AG09319 (cell line): Measurements from ENCODE around the gene GPR89B.

Source experiments
- DNase-seq: peaks from one replicate; pipeline ENCODE4 v3.0.0-alpha.2; 2010; ENCODE audit warnings: low read depth; ENCODE audit errors: extremely low read depth
- TF ChIP-seq, protein P1 (sequence below): IDR thresholded peaks from 2 replicates; pipeline ENCODE4 v1.5.1; 2011; ENCODE audit warnings: low read depth, mild to moderate bottlenecking, inconsistent platforms, low read length, moderate library complexity

The GPR89B gene

DNA sequence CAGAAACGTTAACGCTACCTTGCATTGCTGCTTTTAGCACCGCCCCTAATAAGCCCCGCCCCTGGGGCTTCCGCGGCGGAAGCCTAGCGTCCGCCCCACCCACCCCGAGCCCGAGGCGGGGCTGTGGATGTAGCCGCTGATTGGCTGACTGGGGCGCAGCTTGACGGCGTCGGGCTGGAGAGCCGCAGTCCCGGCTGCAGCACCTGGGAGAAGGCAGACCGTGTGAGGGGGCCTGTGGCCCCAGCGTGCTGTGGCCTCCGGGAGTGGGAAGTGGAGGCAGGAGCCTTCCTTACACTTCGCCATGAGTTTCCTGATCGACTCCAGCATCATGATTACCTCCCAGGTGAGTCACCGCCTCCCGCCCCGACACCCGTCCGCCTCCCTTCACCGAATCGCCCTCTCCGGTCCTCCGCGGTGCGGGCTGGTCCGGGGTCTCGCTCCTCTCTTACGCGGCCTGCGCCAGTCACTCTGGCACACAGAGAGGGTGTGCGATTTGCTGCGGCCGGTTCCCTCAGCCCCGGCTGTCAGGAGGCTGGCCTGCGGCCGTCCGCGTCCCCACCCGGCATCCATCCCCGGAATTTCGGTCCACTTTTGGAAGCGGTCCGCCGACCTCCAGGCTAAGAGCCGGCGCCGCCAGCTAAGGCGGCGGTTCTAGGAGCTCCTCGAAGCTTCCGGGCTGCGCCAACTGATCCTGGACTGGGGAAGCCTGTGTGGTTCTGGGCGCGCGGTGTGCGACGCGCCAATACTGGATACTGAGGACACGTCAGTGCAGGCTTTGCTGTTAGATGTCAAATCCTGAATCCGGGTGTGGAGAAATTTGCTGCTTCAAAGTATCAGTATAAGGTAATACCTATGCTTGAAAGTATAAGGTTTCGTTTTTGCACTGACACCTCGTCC is at the start of gene GPR89B:
Gene GPR89B (plus strand): TSS at position 185 of the 897 bp plus-strand sequence. CDS start 117 bp downstream, at position 302.
- DNase-seq = peak; percentile 52

DNA sequence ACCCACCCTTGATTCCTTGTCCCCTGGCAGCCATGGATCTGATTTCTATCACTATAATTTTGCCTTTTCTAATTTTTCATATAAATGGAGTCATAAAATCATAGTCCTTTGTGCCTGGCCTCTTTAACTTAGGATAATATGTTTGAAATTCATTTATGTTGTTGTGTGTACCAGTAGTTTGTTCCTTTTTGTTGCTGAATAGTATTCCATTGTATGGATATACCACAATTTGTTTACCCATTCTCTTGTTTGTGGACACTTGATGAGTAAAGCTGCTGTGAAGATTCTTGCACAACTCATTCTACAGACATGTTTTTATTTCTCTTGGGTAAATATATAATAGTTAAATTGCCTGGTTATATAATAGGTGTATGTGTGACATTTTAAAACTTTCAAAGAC is 48.3 kb upstream of the GPR89B start:
- no peak for DNase-seq
- TF ChIP-seq, protein P1, sequence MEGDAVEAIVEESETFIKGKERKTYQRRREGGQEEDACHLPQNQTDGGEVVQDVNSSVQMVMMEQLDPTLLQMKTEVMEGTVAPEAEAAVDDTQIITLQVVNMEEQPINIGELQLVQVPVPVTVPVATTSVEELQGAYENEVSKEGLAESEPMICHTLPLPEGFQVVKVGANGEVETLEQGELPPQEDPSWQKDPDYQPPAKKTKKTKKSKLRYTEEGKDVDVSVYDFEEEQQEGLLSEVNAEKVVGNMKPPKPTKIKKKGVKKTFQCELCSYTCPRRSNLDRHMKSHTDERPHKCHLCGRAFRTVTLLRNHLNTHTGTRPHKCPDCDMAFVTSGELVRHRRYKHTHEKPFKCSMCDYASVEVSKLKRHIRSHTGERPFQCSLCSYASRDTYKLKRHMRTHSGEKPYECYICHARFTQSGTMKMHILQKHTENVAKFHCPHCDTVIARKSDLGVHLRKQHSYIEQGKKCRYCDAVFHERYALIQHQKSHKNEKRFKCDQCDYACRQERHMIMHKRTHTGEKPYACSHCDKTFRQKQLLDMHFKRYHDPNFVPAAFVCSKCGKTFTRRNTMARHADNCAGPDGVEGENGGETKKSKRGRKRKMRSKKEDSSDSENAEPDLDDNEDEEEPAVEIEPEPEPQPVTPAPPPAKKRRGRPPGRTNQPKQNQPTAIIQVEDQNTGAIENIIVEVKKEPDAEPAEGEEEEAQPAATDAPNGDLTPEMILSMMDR = no peak

DNA sequence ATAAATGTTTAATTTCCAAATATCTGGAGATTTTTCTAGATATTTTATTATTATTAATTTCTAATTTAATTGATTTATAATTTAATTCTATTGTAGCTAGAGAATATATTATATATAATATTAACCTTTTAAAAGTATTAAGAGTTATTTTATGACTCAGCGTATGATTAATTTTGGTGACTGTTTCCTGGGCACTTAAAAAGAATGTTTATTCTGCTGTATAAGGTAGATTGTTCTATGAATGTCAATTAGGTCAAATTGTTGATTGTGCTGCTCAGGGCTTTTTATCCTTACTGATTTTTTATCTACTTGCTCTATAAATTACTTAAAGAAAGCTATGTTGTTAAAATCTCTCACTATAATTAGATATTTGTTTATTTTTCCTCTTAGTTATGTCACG is 45.7 kb upstream of the GPR89B start:
- DNase-seq = no peak
- TF ChIP-seq, protein P1 = no peak

DNA sequence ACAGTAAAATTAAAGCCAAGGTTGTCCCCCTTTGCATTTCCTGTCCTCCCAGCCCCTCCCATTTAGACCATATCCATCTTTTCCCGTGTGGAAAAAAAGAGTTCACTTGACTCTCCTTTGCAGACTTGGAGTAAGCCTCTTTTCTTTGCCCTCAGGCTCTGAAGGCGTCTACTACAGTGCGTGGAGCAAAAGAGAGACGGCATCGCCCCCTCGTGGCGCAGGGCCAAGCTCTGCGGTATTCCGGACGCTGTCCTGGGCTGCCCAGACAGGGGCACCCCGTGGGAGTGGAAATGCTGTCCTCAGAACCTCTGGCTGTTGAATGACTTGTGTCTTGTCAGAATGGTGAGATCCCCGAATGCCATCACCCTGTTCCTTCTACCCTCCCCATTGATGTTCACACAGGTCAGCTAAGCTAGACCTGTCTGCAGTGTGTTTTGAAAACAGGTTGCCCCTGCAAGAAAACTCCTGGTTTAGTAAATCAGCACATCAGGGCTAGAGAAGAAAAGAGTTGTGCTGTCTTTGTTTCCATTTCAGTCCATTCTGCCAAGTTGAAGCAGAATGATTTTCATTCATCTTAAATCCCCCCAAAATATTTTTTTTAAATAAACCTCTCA is 37.9 kb upstream of the GPR89B start:
- TF ChIP-seq, protein P1 = peak; percentile 17
- DNase-seq = no peak

DNA sequence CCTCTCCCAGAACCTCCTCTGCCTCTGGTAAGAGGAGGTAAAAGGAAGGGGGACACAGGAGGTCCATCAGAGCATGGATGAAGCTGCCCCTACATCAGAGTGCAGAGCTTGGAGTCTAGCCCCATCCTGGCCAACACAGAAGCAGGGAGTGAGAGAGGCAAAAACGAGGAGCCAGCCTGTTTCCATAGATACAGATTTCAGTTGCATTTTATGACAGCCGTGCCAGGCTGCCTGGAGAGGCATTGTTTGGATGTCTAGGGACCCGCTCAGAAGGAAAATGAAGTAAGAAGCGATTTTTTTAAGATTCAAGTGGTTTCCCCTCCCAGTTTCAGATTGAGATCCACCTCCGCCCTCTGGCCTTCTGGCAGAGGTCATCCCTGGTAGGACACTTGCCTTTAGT is 37.1 kb upstream of the GPR89B start:
- TF ChIP-seq, protein P1 = no peak
- no peak for DNase-seq

DNA sequence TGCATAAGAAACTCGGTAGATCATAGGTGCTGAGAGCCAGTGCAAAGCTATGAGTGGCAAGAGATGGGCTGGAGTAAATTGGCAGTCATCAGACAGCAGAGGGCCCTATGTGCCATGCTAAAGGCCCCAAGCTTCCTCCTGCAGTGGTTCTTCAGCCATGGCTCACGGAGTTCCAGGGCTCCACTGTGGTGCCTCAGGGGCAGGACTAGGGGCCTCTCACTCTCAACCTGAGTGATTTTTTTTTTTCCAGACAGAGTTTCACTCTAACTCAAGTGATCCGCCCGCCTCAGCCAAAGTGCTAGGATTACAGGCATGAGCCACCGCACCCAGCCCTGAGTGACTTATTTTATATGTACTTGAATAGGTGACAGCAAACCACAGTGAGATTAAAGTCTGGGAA is 36.0 kb upstream of the GPR89B start:
- TF ChIP-seq, protein P1 = no peak; the same call in 1 of the 2 replicates
- no peak for DNase-seq

DNA sequence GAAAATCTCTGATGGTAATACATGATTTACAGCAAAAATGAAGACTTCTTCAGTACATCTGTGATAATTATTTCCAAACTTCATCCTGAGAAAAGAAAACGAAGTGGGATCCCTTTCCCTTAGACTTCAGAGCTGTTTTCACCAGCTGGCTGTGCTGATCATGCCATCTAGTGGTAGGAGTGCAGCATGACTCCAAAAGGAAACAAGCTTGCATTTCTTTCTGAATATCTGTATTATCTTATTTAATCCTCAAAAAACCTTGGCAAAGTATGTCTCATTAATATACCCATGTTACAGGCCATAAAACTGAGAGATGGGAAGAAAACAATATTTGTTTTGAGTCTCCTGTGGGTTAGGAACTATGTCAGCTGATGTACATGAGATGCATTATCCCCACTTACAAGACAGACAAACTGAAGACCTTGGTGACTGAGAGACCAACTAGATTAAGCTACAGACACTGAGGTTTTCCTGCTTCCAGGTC is 35.4 kb upstream of the GPR89B start:
- peak; percentile 20 for DNase-seq
- TF ChIP-seq, protein P1 = no peak; the same call in none of the 2 replicates
